Liver (tissue), 9 donors: ENCODE results near the gene CA11. TPM values are rescaled to one million over a fixed set of nuclear protein-coding genes. Genes with fewer than 3 reads are reported as not detected.

Experiments used
- DNase-seq: peaks from one replicate; pipeline ENCODE4 v3.0.0-alpha.2; 2017; ENCODE audit warnings: low spot score
- H3K27ac ChIP-seq, 2 donors: one replicate each; pipeline ENCODE4 v1.7.0; 2013; ENCODE audit warnings: inconsistent platforms in 2 of 2, low read length in 2 of 2, control low read depth in 1 of 2, low read depth in 1 of 2, mild to moderate bottlenecking in 1 of 2
- H3K27me3 ChIP-seq, 4 donors: one replicate each; pipeline versions ENCODE4 v1.6.1 to v1.7.0; 2013; ENCODE audit warnings: low read length in 3 of 4, inconsistent platforms in 1 of 4, mild to moderate bottlenecking in 1 of 4, moderate library complexity in 1 of 4; ENCODE audit not compliant: control insufficient read depth in 4 of 4, insufficient read depth in 4 of 4
- H3K36me3 ChIP-seq, 4 donors: one replicate each; pipeline versions ENCODE4 v1.6.1 to v1.7.0; 2013; ENCODE audit warnings: low read length in 3 of 4, mild to moderate bottlenecking in 3 of 4, low read depth in 1 of 4, moderate library complexity in 1 of 4; ENCODE audit not compliant: control insufficient read depth in 4 of 4, insufficient read depth in 3 of 4
- H3K4me1 ChIP-seq, 4 donors: one replicate each; pipeline versions ENCODE4 v1.6.1 to v1.7.0; 2013; ENCODE audit warnings: low read length in 3 of 4, mild to moderate bottlenecking in 3 of 4, moderate library complexity in 1 of 4; ENCODE audit not compliant: control insufficient read depth in 4 of 4, insufficient read depth in 4 of 4
- H3K4me3 ChIP-seq, 3 donors: one replicate each; pipeline versions ENCODE4 v1.6.1 to v1.7.0; 2013; ENCODE audit warnings: low read length in 3 of 3, control low read depth in 1 of 3, low read depth in 1 of 3, mild to moderate bottlenecking in 1 of 3
- H3K9ac ChIP-seq, 2 donors: one replicate each; pipeline ENCODE4 v1.7.0; 2013; ENCODE audit warnings: low read length in 2 of 2, mild to moderate bottlenecking in 2 of 2, moderate library complexity in 2 of 2, control low read depth in 1 of 2, low read depth in 1 of 2
- H3K9me3 ChIP-seq, 4 donors: one replicate each; pipeline versions ENCODE4 v1.6.1 to v1.7.0; 2013; ENCODE audit warnings: low read length in 3 of 4; ENCODE audit not compliant: control insufficient read depth in 4 of 4
- FOXA1 ChIP-seq: IDR thresholded peaks from 2 replicates; pipeline ENCODE4 v1.6.1; 2016; ENCODE audit warnings: antibody characterized with exemption
- FOXA2 ChIP-seq: IDR thresholded peaks from 2 replicates; pipeline ENCODE4 v1.6.1; 2016; ENCODE audit warnings: antibody characterized with exemption
- GABPA ChIP-seq, 2 donors: IDR thresholded peaks in 1 of 2; conservative IDR thresholded peaks in 1 of 2; 2 replicates each; pipeline ENCODE4 v1.6.1; 2016; ENCODE audit warnings: antibody characterized with exemption in 2 of 2, mild to moderate bottlenecking in 1 of 2, moderate library complexity in 1 of 2
- HNF4A ChIP-seq, 2 donors: conservative IDR thresholded peaks; 2 replicates each; pipeline ENCODE4 v1.6.1; 2016; ENCODE audit warnings: antibody characterized with exemption in 2 of 2, mild to moderate bottlenecking in 2 of 2
- NR2F2 ChIP-seq: IDR thresholded peaks from 2 replicates; pipeline ENCODE4 v1.6.1; 2016; ENCODE audit warnings: antibody characterized with exemption
- RXRA ChIP-seq, 2 donors: IDR thresholded peaks; 2 replicates each; pipeline ENCODE4 v1.6.1; 2017 to 2018; ENCODE audit warnings: antibody characterized with exemption in 2 of 2, mild to moderate bottlenecking in 1 of 2
- SP1 ChIP-seq: IDR thresholded peaks from 2 replicates; pipeline ENCODE4 v1.6.1; 2018; ENCODE audit warnings: antibody characterized with exemption, mild to moderate bottlenecking
- TAF1 ChIP-seq: conservative IDR thresholded peaks from 2 replicates; pipeline ENCODE4 v1.6.1; 2016; ENCODE audit warnings: antibody characterized with exemption, mild to moderate bottlenecking
- WGBS: extraction: QIAGEN DNeasy Blood & Tissue Kit; methylation state at CpG from one replicate; pipeline ENCODE4 v1.1.7; 2013; 5-methylcytosine and 5-hydroxymethylcytosine counted together
- polyA plus RNA-seq, 2 donors: library from polyadenylated mRNA; stranded (reverse) in 1 of 2; unstranded in 1 of 2; fragments of 200-250 nt in 1 of 2; fragments of >200 nt in 1 of 2; fragmentation: Nextera tagmentation in 1 of 2; extraction: Ambion mirVana in 1 of 2; gene quantifications; one replicate each; pipeline versions ENCODE4 v1.2.1 to v1.2.3, GENCODE V29; 2013 to 2015
- total RNA-seq, 2 donors: library from RNA; depleted of rRNA; stranded (reverse); fragments of >200 nt; gene quantifications; one replicate each; pipeline ENCODE4 v1.2.3, GENCODE V29; 2014
- TF ChIP-seq, protein P1 (sequence below): IDR thresholded peaks from 2 replicates; pipeline ENCODE4 v1.6.1; 2016; ENCODE audit warnings: antibody characterized with exemption
- TF ChIP-seq, protein P2 (sequence below): IDR thresholded peaks from 2 replicates; pipeline ENCODE4 v1.6.1; 2016; ENCODE audit warnings: antibody characterized with exemption
- TF ChIP-seq, protein P3 (sequence below): IDR thresholded peaks from 2 replicates; pipeline ENCODE4 v1.6.1; 2016; ENCODE audit warnings: antibody characterized with exemption, mild to moderate bottlenecking
- TF ChIP-seq, protein P4 (sequence below): fragments of 150-350 bp; IDR thresholded peaks from 2 replicates; pipeline ENCODE4 v1.5.1; 2017; ENCODE audit warnings: improper control_type of control experiment, low read depth, low read length; ENCODE audit not compliant: missing input control
- TF ChIP-seq, protein P5 (sequence below): IDR thresholded peaks from 2 replicates; pipeline ENCODE4 v1.6.1; 2016; ENCODE audit warnings: antibody characterized with exemption
- donor health status: healthy.
- donor health status: healthy.
- donor health status: healthy.
- donor health status: healthy.
- donor health status: healthy.

The CA11 gene
- total and polyA plus RNA-seq, 4 donors = 0.09 to 1.1 (median 0.34) TPM

DNA sequence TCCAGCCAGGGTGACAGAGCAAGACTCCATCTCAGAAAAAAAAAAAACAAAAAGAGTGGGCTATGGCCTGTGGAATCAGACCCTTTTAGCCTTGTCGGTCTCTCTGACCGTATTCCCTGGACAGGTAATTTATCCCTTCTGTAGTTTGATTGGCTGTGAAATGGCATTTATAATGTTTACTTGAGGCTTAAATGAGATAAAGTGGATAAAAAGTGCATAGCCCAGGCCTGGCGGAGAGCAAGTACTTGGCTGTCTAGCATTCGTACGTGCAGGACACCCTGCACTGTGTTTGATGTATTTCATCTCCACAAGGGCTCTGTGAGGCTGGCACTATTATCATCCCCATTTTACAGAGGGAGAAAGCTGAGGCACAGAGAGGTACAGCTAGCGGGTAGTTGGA lies 19.8 kb upstream of the CA11 start:
- WGBS = 88% methylated on average over 6 of the region's 6 CpGs
- DNase-seq = no peak

DNA sequence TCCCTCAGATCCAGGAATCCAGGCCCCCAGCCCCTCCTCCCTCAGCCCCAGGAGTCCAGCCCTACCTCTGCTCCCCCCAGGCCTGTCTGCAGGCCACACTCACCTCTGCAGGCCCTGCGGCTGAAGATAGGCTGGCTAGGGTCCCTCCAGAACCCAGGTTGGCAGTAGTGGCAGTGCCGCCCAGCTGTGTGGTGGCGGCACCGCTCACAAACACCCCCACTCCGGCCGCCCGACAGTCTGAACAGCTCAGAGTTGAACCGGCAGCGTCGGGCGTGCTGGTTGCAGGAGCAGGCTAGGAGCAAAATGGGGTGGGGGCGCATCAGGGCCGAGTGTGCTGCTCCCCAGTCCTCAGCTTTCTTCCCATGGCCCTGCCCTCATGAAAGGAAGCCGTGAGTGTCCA lies 18.5 kb upstream of the CA11 start:
- H3K27ac ChIP-seq = no peak overlapping the region
- no peak overlapping the region for H3K9ac ChIP-seq
- WGBS = 95% methylated on average over 14 of the region's 14 CpGs
- no peaks in the 10 kb centered on the region for H3K27me3 ChIP-seq
- no peaks in the 10 kb centered on the region for H3K9me3 ChIP-seq
- no peaks in the 10 kb centered on the region for H3K36me3 ChIP-seq
- no peak overlapping the region for H3K4me3 ChIP-seq
- TF ChIP-seq, protein P1, sequence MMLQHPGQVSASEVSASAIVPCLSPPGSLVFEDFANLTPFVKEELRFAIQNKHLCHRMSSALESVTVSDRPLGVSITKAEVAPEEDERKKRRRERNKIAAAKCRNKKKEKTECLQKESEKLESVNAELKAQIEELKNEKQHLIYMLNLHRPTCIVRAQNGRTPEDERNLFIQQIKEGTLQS = no peak
- TF ChIP-seq NR2F2 = no peak
- TF ChIP-seq, protein P2, sequence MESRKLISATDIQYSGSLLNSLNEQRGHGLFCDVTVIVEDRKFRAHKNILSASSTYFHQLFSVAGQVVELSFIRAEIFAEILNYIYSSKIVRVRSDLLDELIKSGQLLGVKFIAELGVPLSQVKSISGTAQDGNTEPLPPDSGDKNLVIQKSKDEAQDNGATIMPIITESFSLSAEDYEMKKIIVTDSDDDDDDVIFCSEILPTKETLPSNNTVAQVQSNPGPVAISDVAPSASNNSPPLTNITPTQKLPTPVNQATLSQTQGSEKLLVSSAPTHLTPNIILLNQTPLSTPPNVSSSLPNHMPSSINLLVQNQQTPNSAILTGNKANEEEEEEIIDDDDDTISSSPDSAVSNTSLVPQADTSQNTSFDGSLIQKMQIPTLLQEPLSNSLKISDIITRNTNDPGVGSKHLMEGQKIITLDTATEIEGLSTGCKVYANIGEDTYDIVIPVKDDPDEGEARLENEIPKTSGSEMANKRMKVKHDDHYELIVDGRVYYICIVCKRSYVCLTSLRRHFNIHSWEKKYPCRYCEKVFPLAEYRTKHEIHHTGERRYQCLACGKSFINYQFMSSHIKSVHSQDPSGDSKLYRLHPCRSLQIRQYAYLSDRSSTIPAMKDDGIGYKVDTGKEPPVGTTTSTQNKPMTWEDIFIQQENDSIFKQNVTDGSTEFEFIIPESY = no peak
- TF ChIP-seq FOXA2 = no peak
- no peak for DNase-seq
- H3K4me1 ChIP-seq = peaks cover 0 to 2% (median 0%) of the 10 kb centered on the region in 4 donors

More for the DNA sequence above, 19.8 kb upstream of the CA11 start:
- no peak overlapping the region for H3K4me3 ChIP-seq
- H3K9ac ChIP-seq = no peak overlapping the region
- H3K9me3 ChIP-seq = no peaks in the 10 kb centered on the region
- TF ChIP-seq TAF1 (no peak), HNF4A (conservative IDR thresholded peaks at IDR 0.05) (no peak), SP1 (no peak), NR2F2 (no peak), RXRA (IDR thresholded peaks at IDR 0.05) (no peak), FOXA1 (no peak), GABPA (IDR thresholded peaks at IDR 0.05 in 1 of 2, conservative IDR thresholded peaks at IDR 0.05 in 1 of 2) (no peak), FOXA2 (no peak)
- TF ChIP-seq, protein P3, sequence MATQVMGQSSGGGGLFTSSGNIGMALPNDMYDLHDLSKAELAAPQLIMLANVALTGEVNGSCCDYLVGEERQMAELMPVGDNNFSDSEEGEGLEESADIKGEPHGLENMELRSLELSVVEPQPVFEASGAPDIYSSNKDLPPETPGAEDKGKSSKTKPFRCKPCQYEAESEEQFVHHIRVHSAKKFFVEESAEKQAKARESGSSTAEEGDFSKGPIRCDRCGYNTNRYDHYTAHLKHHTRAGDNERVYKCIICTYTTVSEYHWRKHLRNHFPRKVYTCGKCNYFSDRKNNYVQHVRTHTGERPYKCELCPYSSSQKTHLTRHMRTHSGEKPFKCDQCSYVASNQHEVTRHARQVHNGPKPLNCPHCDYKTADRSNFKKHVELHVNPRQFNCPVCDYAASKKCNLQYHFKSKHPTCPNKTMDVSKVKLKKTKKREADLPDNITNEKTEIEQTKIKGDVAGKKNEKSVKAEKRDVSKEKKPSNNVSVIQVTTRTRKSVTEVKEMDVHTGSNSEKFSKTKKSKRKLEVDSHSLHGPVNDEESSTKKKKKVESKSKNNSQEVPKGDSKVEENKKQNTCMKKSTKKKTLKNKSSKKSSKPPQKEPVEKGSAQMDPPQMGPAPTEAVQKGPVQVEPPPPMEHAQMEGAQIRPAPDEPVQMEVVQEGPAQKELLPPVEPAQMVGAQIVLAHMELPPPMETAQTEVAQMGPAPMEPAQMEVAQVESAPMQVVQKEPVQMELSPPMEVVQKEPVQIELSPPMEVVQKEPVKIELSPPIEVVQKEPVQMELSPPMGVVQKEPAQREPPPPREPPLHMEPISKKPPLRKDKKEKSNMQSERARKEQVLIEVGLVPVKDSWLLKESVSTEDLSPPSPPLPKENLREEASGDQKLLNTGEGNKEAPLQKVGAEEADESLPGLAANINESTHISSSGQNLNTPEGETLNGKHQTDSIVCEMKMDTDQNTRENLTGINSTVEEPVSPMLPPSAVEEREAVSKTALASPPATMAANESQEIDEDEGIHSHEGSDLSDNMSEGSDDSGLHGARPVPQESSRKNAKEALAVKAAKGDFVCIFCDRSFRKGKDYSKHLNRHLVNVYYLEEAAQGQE = no peak
- TF ChIP-seq, protein P4, sequence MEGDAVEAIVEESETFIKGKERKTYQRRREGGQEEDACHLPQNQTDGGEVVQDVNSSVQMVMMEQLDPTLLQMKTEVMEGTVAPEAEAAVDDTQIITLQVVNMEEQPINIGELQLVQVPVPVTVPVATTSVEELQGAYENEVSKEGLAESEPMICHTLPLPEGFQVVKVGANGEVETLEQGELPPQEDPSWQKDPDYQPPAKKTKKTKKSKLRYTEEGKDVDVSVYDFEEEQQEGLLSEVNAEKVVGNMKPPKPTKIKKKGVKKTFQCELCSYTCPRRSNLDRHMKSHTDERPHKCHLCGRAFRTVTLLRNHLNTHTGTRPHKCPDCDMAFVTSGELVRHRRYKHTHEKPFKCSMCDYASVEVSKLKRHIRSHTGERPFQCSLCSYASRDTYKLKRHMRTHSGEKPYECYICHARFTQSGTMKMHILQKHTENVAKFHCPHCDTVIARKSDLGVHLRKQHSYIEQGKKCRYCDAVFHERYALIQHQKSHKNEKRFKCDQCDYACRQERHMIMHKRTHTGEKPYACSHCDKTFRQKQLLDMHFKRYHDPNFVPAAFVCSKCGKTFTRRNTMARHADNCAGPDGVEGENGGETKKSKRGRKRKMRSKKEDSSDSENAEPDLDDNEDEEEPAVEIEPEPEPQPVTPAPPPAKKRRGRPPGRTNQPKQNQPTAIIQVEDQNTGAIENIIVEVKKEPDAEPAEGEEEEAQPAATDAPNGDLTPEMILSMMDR = no peak
- TF ChIP-seq, protein P5, sequence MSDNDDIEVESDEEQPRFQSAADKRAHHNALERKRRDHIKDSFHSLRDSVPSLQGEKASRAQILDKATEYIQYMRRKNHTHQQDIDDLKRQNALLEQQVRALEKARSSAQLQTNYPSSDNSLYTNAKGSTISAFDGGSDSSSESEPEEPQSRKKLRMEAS = no peak
- peaks cover 0 to under 1% (median 0%) of the 10 kb centered on the region in 4 donors for H3K4me1 ChIP-seq
- no peaks in the 10 kb centered on the region for H3K36me3 ChIP-seq
- no peaks in the 10 kb centered on the region for H3K27me3 ChIP-seq
- no peak overlapping the region for H3K27ac ChIP-seq
